ENCODE measurements around the gene TNS1. TPM values are rescaled to one million over a fixed set of nuclear protein-coding genes. Genes with fewer than 3 reads are reported as not detected.

Gene TNS1
- total RNA-seq, 2 donors from 2014 or later: 0.29 to 2.1 TPM

- H3K27ac Mint-ChIP-seq: no peak overlapping the region
- DNase-seq (ENCODE audit: low spot score): no peak
Observed at GRCh38 chr2:217927601-217928323, 75.0 kb downstream of the TNS1 start.

GRCh38 chr2:217926801-217927200 lies 76.0 kb downstream of the TNS1 start:
- no peak overlapping the region for H3K27ac Mint-ChIP-seq
- DNase-seq (ENCODE audit: low spot score) (no peak), ATAC-seq (no peak)
- no peaks in the 10 kb centered on the region for H3K9me3 Mint-ChIP-seq
- H3K27me3 Mint-ChIP-seq: peaks cover 24 to 28% of the 10 kb centered on the region in 2 donors
- H3K4me3 Mint-ChIP-seq: no peak overlapping the region
- peaks cover 9 to 11% of the 10 kb centered on the region in 2 donors for H3K4me1 Mint-ChIP-seq (ENCODE audit: low read depth in 2 of 2)
- H3K36me3 Mint-ChIP-seq: no peaks in the 10 kb centered on the region

More at GRCh38 chr2:217927601-217928323, 75.0 kb downstream of the TNS1 start:
- H3K36me3 Mint-ChIP-seq: no peaks in the 10 kb centered on the region
- peaks cover 26 to 38% of the 10 kb centered on the region in 2 donors for H3K27me3 Mint-ChIP-seq
- H3K4me3 Mint-ChIP-seq: no peak overlapping the region
- no peaks in the 10 kb centered on the region for H3K9me3 Mint-ChIP-seq
- peaks cover 9 to 11% of the 10 kb centered on the region in 2 donors for H3K4me1 Mint-ChIP-seq (ENCODE audit: low read depth in 2 of 2)
- ATAC-seq: no peak

- ATAC-seq (no peak), DNase-seq (ENCODE audit: low spot score) (no peak)
- Mint-ChIP-seq H3K4me1 (ENCODE audit: low read depth in 2 of 2) (no peaks in the 10 kb centered on the region), H3K27me3 (peaks cover 6 to 14% of the 10 kb centered on the region in 2 donors), H3K9me3 (no peaks in the 10 kb centered on the region), H3K36me3 (no peaks in the 10 kb centered on the region), H3K27ac (no peak overlapping the region), H3K4me3 (no peak overlapping the region)
Observed at GRCh38 chr2:217924346-217924901, 78.4 kb downstream of the TNS1 start.

- Mint-ChIP-seq H3K27me3 (peaks cover 6 to 14% of the 10 kb centered on the region in 2 donors), H3K4me3 (no peak overlapping the region), H3K4me1 (ENCODE audit: low read depth in 2 of 2) (no peaks in the 10 kb centered on the region), H3K36me3 (no peaks in the 10 kb centered on the region), H3K9me3 (no peaks in the 10 kb centered on the region), H3K27ac (no peak overlapping the region)
- no peak for ATAC-seq
- DNase-seq (ENCODE audit: low spot score): no peak
Observed at GRCh38 chr2:217923007-217923686, 79.6 kb downstream of the TNS1 start.

DNA sequence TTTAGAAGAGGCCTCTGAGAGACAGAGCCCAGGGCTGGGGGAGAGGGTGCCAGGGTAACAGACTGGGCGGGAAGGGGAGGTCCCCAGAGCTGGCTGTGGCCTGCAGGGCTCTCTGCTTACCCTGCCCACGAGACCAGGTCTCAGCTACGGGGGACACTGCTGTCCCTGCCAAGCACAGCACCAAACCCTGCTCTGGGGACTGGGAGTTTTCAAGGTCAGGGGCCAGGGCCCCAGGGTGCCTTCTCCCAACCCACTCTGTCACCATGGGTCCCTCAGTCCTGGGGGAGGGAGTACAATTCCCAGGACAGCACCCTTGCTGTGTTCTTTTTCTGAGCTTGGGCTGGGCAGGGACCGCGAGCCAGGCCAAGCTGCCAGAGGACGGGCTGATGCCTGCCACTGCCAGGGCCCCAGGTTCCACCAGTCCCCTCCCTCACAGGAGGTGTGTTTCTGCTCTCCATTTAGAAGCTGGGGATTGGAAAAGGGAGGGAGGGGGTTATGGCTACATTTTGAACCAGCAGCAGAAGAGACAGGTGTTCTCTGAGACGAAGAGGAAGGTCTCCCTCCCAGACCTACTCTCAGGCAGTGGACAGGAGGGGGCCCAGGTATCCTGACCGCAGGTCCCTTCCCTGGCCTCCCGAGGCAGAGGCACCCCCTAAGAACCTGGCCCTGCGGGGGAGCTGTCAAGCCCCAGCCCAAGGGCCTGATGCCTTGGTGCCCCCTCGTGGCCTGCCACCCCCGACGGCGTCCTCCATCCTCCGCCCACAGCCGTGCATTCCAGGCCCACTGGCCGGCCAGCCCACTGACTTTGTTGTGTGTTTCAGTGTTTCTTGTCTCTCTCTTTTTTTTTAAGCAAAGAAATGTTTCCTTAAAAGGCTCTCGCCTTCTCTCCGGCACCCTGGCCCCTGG lies 80.4 kb downstream of the TNS1 start:
- Mint-ChIP-seq H3K36me3 (no peaks in the 10 kb centered on the region), H3K4me3 (no peak overlapping the region), H3K4me1 (ENCODE audit: low read depth in 2 of 2) (no peaks in the 10 kb centered on the region), H3K27ac (no peak overlapping the region), H3K9me3 (no peaks in the 10 kb centered on the region), H3K27me3 (peaks cover 10 to 14% of the 10 kb centered on the region in 2 donors)
- ATAC-seq: no peak
- DNase-seq (ENCODE audit: low spot score): no peak

- Mint-ChIP-seq H3K27ac (no peak overlapping the region), H3K4me1 (ENCODE audit: low read depth in 2 of 2) (no peaks in the 10 kb centered on the region), H3K4me3 (no peak overlapping the region), H3K27me3 (peaks cover 8 to 17% of the 10 kb centered on the region in 2 donors), H3K36me3 (no peaks in the 10 kb centered on the region), H3K9me3 (no peaks in the 10 kb centered on the region)
- DNase-seq (ENCODE audit: low spot score) (no peak), ATAC-seq (peak in 1 of 2 donors; percentile 3)
Observed at GRCh38 chr2:217920879-217921603, 81.8 kb downstream of the TNS1 start.

DNA sequence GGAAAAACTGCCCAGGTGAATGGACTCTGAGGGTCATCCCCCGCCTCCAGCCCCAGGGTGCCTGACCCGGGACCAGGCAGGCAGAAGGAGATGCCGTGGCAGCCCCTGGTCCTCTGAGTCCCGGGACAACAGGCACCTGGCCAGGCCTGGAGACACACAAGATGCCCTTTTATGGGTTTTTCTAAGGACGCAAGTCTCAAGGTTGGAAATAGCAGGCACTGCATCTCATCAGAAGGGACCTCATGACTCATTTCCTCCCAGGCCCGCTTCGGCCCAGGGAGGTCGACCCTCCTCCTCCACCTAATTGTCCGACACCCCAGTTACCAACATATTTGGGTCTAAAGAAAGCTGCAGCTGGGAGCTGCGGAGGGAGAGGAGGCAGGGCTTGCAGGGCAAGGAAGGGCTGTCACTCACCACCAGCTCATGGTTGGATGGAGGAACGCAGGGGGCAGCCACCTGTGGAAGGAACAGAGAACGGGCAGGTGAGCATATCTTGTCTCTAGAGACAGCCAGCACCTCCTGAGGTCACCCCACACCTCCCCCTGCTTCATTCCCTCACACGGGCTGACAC lies 82.9 kb downstream of the TNS1 start:
- Mint-ChIP-seq H3K27ac (no peak overlapping the region), H3K9me3 (no peaks in the 10 kb centered on the region), H3K4me1 (ENCODE audit: low read depth in 2 of 2) (no peaks in the 10 kb centered on the region), H3K4me3 (no peak overlapping the region), H3K27me3 (peaks cover 11 to 17% of the 10 kb centered on the region in 2 donors), H3K36me3 (no peaks in the 10 kb centered on the region)
- no peak for ATAC-seq
- no peak for DNase-seq (ENCODE audit: low spot score)

GRCh38 chr2:217919204-217919603 lies 83.6 kb downstream of the TNS1 start:
- Mint-ChIP-seq H3K36me3 (no peaks in the 10 kb centered on the region), H3K27me3 (peaks cover 11 to 14% of the 10 kb centered on the region in 2 donors), H3K4me1 (ENCODE audit: low read depth in 2 of 2) (no peaks in the 10 kb centered on the region), H3K4me3 (no peak overlapping the region), H3K27ac (no peak overlapping the region), H3K9me3 (no peaks in the 10 kb centered on the region)
- ATAC-seq (no peak), DNase-seq (ENCODE audit: low spot score) (no peak)

DNA sequence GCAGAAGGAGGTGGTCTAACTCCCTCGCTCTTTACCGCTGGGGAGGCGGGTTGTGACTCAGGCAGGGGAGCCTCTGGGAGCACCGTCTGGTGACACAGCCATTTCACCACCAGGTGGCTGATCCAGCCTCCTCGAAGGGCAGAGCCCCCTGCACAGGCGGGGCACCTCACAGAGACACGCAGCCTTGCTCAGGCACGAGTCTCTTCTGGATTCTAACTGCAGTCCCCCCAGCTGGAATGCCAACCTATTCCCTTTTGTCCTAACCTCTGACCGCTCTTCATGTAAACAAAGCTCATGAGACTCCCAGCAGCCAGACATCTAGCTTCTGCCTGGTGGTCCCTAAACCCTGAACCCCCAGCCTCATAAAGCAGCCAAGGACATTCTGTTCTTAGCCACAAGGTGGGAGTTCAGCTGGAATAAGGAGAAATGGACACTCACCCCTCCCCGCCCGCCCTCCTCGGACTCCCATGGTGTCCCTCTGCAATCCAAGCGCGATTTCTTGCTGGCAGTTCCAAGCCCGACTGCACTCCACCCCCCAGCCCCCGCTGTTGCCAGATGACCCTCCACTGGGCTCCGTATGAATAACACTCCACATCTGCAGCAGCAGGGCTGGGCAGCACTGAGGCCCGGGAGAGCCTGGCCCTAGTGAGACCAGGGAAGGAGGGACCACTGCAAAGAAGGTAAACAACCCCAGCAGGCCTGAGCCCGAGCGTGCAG lies 84.3 kb downstream of the TNS1 start:
- ATAC-seq: no peak
- H3K4me3 Mint-ChIP-seq: no peak overlapping the region
- H3K4me1 Mint-ChIP-seq (ENCODE audit: low read depth in 2 of 2): no peaks in the 10 kb centered on the region
- peaks cover 9 to 10% of the 10 kb centered on the region in 2 donors for H3K27me3 Mint-ChIP-seq
- no peak overlapping the region for H3K27ac Mint-ChIP-seq
- H3K9me3 Mint-ChIP-seq: no peaks in the 10 kb centered on the region
- no peaks in the 10 kb centered on the region for H3K36me3 Mint-ChIP-seq
- DNase-seq (ENCODE audit: low spot score): no peak

DNA sequence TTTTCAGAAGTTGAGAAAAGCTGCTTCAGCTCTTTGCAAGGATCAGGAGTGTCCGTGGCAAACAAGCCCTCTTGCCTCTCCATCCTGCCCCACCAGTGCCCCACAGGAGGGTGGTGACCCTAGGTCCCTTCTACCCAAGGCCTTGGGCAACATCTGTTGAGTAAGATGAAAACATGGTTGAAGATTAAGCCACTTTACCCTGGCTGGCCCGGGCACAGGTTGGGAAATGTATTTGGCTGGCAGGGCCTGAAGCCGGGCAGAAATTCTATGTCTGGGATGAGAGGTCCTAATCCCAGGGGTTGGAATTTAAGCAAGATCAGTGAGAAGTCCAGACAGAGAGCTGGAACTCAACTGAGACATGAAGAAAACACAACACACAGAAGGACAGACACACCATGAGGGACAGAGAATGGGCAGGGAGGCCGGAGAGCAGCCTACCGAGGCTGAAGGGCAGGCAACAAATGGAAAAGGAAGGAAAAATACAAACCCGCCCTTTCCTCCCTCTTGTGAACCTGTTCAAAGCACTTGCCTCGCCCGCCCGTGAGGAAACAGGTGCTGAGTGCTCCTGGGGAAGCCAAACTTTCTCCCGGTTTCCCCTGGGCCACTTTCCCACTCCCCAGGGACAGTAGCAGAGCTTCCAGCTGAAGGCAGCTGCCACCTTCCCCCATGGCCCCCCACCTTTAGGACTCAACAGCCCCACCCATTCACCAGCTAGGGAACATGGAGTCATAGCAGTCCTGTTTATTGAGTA lies 86.1 kb downstream of the TNS1 start:
- H3K27ac Mint-ChIP-seq: no peak overlapping the region

DNA sequence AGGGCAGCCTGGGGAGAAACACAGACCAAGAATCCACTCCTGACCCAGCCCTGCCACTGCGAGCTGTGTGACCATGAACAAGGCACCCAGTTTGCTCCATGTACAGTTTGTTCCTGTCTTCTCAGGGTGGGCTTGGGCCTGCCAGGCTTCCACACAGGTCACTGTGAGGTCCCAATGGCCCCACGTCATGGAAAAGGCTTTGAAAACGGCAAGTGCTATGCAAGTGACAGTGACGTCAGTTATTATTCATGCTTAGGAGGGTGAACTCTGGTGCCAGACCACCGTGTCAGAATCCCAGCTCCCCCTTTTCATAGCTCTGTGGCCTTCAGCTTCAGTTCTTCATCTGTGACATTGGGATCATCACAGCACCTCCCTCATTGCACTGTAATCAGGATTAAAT lies 87.1 kb downstream of the TNS1 start:
- DNase-seq (ENCODE audit: low spot score) (no peak), ATAC-seq (no peak)
- Mint-ChIP-seq H3K36me3 (no peaks in the 10 kb centered on the region), H3K4me3 (no peak overlapping the region), H3K4me1 (ENCODE audit: low read depth in 2 of 2) (no peaks in the 10 kb centered on the region), H3K27ac (no peak overlapping the region), H3K9me3 (no peaks in the 10 kb centered on the region), H3K27me3 (peaks cover 10 to 12% of the 10 kb centered on the region in 2 donors)

More for the DNA sequence above, 86.1 kb downstream of the TNS1 start:
- no peak for DNase-seq (ENCODE audit: low spot score)
- Mint-ChIP-seq H3K27me3 (peaks cover 10 to 12% of the 10 kb centered on the region in 2 donors), H3K36me3 (no peaks in the 10 kb centered on the region), H3K9me3 (no peaks in the 10 kb centered on the region), H3K4me3 (no peak overlapping the region), H3K4me1 (ENCODE audit: low read depth in 2 of 2) (no peaks in the 10 kb centered on the region)
- ATAC-seq: no peak

DNA sequence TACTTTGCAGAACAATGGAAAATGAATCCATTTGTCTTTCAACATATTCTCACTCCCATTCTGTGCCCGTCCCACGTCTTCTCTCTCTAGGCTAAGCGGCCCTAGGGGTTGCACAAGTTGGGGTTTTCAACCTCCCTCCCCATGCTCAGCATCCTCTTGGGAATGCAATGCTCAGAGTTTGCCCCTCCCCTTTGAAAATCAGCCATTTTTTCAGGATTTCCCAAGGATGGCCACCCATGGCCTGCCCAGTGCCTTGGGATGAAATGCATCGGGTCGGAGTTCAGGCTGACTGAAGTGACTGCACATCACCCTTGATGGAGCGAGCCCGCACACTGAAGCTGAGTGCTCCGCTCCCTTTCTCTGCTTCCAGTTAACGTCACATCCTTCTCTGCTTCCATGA lies 87.9 kb downstream of the TNS1 start:
- H3K27me3 Mint-ChIP-seq: peaks cover 10 to 12% of the 10 kb centered on the region in 2 donors
- no peaks in the 10 kb centered on the region for H3K4me1 Mint-ChIP-seq (ENCODE audit: low read depth in 2 of 2)
- ATAC-seq (no peak), DNase-seq (ENCODE audit: low spot score) (no peak)
- H3K36me3 Mint-ChIP-seq: no peaks in the 10 kb centered on the region
- H3K27ac Mint-ChIP-seq: no peak overlapping the region
- H3K9me3 Mint-ChIP-seq: no peaks in the 10 kb centered on the region
- no peak overlapping the region for H3K4me3 Mint-ChIP-seq
